SK-N-SH (cell line): ENCODE measurements around the gene AGAP2. TPM values are rescaled to one million over a fixed set of nuclear protein-coding genes. Genes with fewer than 3 reads are reported as not detected.

Experiments
- CTCF ChIA-PET: fragments of 300-600, 350-600 bp; formaldehyde crosslinking; extraction: SDS; loops from one replicate; lab custom pipeline; 2021; lab: Yijun Ruan, JAX
- POLR2A ChIA-PET: fragments of 350-600 bp; sonication (Branson Sonifier 250); formaldehyde crosslinking; extraction: SDS; loops from one replicate; lab custom pipeline; 2020; ENCODE audit warnings: antibody characterized with exemption, inconsistent platforms; lab: Yijun Ruan, JAX
- DNase-seq: peaks from one replicate; pipeline ENCODE4 v3.0.0; 2012
- H2AFZ ChIP-seq: fragments of 200-600 bp; sonication (generic); 2 replicates; pipeline ENCODE4 v1.8.1; 2016; ENCODE audit warnings: antibody characterized with exemption, mild to moderate bottlenecking, low read depth
- H3F3A ChIP-seq: fragments of 200-600 bp; sonication (generic); replicated peaks from 2 replicates; pipeline ENCODE3; 2016; ENCODE audit warnings: antibody characterized with exemption, mild to moderate bottlenecking; ENCODE audit not compliant: insufficient read depth
- H3K27ac ChIP-seq, 2 experiments: fragments of 200-500 bp in 1 of 2; fragments of 200-600 bp in 1 of 2; sonication (Bioruptor generic) in 1 of 2; sonication (generic), shearing (Covaris generic) in 1 of 2; 2 replicates each; pipeline versions ENCODE4 v1.5.1 to v1.6.1; 2014 to 2016; ENCODE audit warnings: low read depth in 2 of 2, inconsistent platforms in 1 of 2, low read length in 1 of 2, mild to moderate bottlenecking in 1 of 2, mixed read lengths in 1 of 2
- H3K27me3 ChIP-seq: fragments of 200-600 bp; sonication (generic), shearing (Covaris generic); 2 replicates; pipeline ENCODE4 v1.6.1; 2016; ENCODE audit warnings: mixed run types; ENCODE audit not compliant: insufficient read depth
- H3K36me3 ChIP-seq, 2 experiments: fragments of 200-500 bp in 1 of 2; fragments of 200-600 bp in 1 of 2; sonication (Bioruptor generic) in 1 of 2; sonication (generic) in 1 of 2; replicated peaks in 1 of 2; 2 replicates each; pipeline versions ENCODE3 to v1.5.1; 2014 to 2016; ENCODE audit warnings: low read length in 1 of 2, mild to moderate bottlenecking in 1 of 2; ENCODE audit not compliant: insufficient read depth in 2 of 2, control insufficient read depth in 1 of 2
- H3K4me1 ChIP-seq, 2 experiments: fragments of 200-500 bp in 1 of 2; fragments of 200-600 bp in 1 of 2; sonication (Bioruptor generic) in 1 of 2; sonication (generic), shearing (Covaris generic) in 1 of 2; 2 replicates each; pipeline versions ENCODE4 v1.5.1 to v1.6.1; 2014 to 2016; ENCODE audit warnings: low read depth in 1 of 2, low read length in 1 of 2, mixed run types in 1 of 2; ENCODE audit not compliant: insufficient read depth in 2 of 2, control insufficient read depth in 1 of 2
- H3K4me2 ChIP-seq: fragments of 200-600 bp; sonication (generic), shearing (Covaris generic); 2 replicates; pipeline ENCODE4 v1.6.1; 2017; ENCODE audit warnings: mixed run types
- H3K4me3 ChIP-seq, 2 experiments: fragments of 200-500 bp in 1 of 2; fragments of 200-600 bp in 1 of 2; sonication (Bioruptor generic) in 1 of 2; sonication (generic), shearing (Covaris generic) in 1 of 2; 2 replicates each; pipeline versions ENCODE4 v1.5.1 to v1.8.1; 2014 to 2016; ENCODE audit warnings: low read depth in 2 of 2, inconsistent platforms in 1 of 2, low read length in 1 of 2, mild to moderate bottlenecking in 1 of 2, mixed read lengths in 1 of 2, moderate library complexity in 1 of 2
- H3K79me2 ChIP-seq: fragments of 200-600 bp; sonication (generic); 2 replicates; pipeline ENCODE4 v1.8.1; 2017; ENCODE audit warnings: mild to moderate bottlenecking; ENCODE audit not compliant: insufficient read depth
- H3K9ac ChIP-seq: fragments of 200-600 bp; sonication (generic); 2 replicates; pipeline ENCODE4 v1.6.1; 2017; ENCODE audit warnings: mixed run types
- H3K9me2 ChIP-seq: fragments of 200-600 bp; sonication (generic); 2 replicates; pipeline ENCODE4 v1.6.1; 2017; ENCODE audit warnings: mixed run types
- H3K9me3 ChIP-seq: fragments of 200-600 bp; sonication (generic); 2 replicates; pipeline ENCODE4 v1.6.1; 2017; ENCODE audit warnings: mixed run types, mild to moderate bottlenecking, moderate library complexity
- H4K20me1 ChIP-seq: fragments of 200-600 bp; sonication (generic); 2 replicates; pipeline ENCODE4 v1.6.1; 2017; ENCODE audit warnings: mild to moderate bottlenecking, mixed run types; ENCODE audit not compliant: insufficient read depth
- CHD2 ChIP-seq: fragments of 150-350 bp; IDR thresholded peaks from 2 replicates; pipeline ENCODE4 v1.6.1; 2018; ENCODE audit warnings: low read length; ENCODE audit not compliant: partially characterized antibody
- ELF1 ChIP-seq: IDR thresholded peaks from 2 replicates; pipeline ENCODE4 v1.4.0; 2012
- EP300 ChIP-seq, 2 experiments: IDR thresholded peaks; 2 replicates each; pipeline versions ENCODE4 v1.4.0 to v1.6.1; 2012; ENCODE audit warnings: borderline replicate concordance in 1 of 2, low read depth in 1 of 2, low read length in 1 of 2
- IRF3 ChIP-seq: fragments of 150-350 bp; IDR thresholded peaks from 2 replicates; pipeline ENCODE4 v1.6.1; 2016; ENCODE audit warnings: mild to moderate bottlenecking, low read depth, low read length
- JUND ChIP-seq: IDR thresholded peaks from 2 replicates; pipeline ENCODE4 v1.4.0; 2012
- MEF2A ChIP-seq: IDR thresholded peaks from 2 replicates; pipeline ENCODE4 v1.4.0; 2012; ENCODE audit warnings: low read depth, borderline replicate concordance
- MXI1 ChIP-seq: IDR thresholded peaks from 2 replicates; pipeline ENCODE4 v1.6.1; 2012; ENCODE audit warnings: mild to moderate bottlenecking, low read depth, low read length, improper control_type of control experiment
- REST ChIP-seq: IDR thresholded peaks from 2 replicates; pipeline ENCODE4 v1.6.1; 2012; ENCODE audit warnings: mild to moderate bottlenecking, low read depth, low read length, moderate library complexity
- SMC3 ChIP-seq: IDR thresholded peaks from 2 replicates; pipeline ENCODE4 v1.6.1; 2012; ENCODE audit warnings: low read depth, low read length, improper control_type of control experiment
- TCF12 ChIP-seq: IDR thresholded peaks from 2 replicates; pipeline ENCODE4 v1.4.0; 2012
- USF1 ChIP-seq: IDR thresholded peaks from 2 replicates; pipeline ENCODE4 v1.4.0; 2012; ENCODE audit warnings: low read depth, borderline replicate concordance
- YY1 ChIP-seq: IDR thresholded peaks from 2 replicates; pipeline ENCODE4 v1.4.0; 2012; ENCODE audit warnings: low read depth, mild to moderate bottlenecking
- WGBS: methylation state at CpG from one replicate; pipeline ENCODE4 v1.1.6; 2017; ENCODE audit warnings: low lambda C conversion rate; 5-methylcytosine and 5-hydroxymethylcytosine counted together
- polyA plus RNA-seq, 3 experiments: library from polyadenylated mRNA; depleted of rRNA; stranded (reverse); fragments of >200 nt; gene quantifications; 2 replicates each; pipeline ENCODE4 v1.2.3, GENCODE V29; 2012
- TF ChIP-seq, protein P1 (sequence below): IDR thresholded peaks from 2 replicates; pipeline ENCODE4 v1.4.0; 2012; ENCODE audit warnings: low read depth
- TF ChIP-seq, protein P2 (sequence below): IDR thresholded peaks from 2 replicates; pipeline ENCODE4; 2012
- TF ChIP-seq, protein P3 (sequence below): fragments of 150-350 bp; IDR thresholded peaks from 2 replicates; pipeline ENCODE4 v1.6.1; 2017; ENCODE audit warnings: antibody characterized with exemption, low read length, low read depth, borderline replicate concordance

Gene AGAP2
- polyA plus RNA-seq, 1 of the 3 experiments (the other 2 are of a cell fraction) = 5.2 TPM

DNA sequence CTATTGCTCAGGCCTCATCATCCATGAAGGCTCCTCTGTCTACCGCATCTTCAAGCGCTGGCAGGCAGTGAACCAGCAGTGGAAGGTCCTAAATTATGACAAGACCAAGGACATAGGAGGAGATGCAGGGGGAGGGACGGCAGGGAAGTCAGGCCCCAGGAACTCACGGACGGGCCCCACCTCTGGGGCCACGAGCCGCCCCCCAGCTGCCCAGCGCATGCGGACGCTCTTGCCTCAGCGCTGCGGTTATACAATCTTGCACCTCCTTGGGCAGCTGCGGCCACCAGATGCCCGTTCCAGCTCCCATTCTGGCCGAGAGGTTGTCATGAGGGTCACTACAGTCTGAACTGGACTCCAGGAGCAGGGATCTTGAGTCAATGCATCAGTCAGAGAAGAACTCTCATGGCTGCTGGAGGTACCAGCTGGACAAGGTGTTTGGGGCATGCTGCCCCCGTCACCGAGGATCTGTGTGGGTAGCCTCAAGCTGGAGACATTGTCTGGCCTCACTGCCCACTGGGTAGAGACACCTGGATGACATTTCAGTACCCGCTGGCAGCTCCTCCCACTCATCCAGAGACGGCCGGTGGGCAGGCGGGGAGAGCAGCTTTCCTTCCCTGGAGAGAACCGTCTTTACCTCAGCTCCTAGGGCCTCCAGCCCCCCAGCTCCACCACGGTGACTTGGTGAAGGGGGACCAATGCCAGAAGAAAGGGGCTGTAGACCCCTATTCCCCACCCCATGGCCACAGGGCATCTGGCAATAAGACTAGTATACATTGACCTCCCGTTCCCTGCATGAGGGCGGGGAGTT is 20.2 kb upstream of the AGAP2 start:
- ChIA-PET POLR2A (interaction anchor here (0.9 to 1.4 kb wide), 2 partner anchors 10 to 13 kb away, joined by 3 to 5 read pairs; partner anchors contain the start of genes EEF1AKMT3 and METTL1), CTCF (interaction anchor here (0.8 to 2.0 kb wide), 10 partner anchors 9 to 175 kb away, joined by 3 to 11 read pairs (median 4); partner anchors contain the start of genes TSFM and TSPAN31)

More for the DNA sequence above, 20.2 kb upstream of the AGAP2 start:
- DNase-seq = no peak
- Histone ChIP-seq H3K4me1 (peaks cover 0 to 19% of the 10 kb centered on the region in 2 experiments; a peak in 3 of 4 replicates), H3K36me3 (peaks cover 3 to 20% of the 10 kb centered on the region in 2 experiments), H4K20me1 (peaks cover 7% of the 10 kb centered on the region), H3K9me2 (no peaks in the 10 kb centered on the region), H3K79me2 (no peaks in the 10 kb centered on the region; the same call in 1 of the 2 replicates), H3K4me3 (no peak overlapping the region), H3K9ac (no peak overlapping the region), H2AFZ (no peak overlapping the region), H3K4me2 (no peak overlapping the region), H3F3A (peaks cover 15% of the 10 kb centered on the region), H3K27me3 (no peaks in the 10 kb centered on the region), H3K27ac (no peak overlapping the region), H3K9me3 (no peaks in the 10 kb centered on the region)
- 93% methylated on average over 22 of the region's 25 CpGs for WGBS
- no peak for TF ChIP-seq REST
- no peak for TF ChIP-seq IRF3
- TF ChIP-seq EP300 (IDR thresholded peaks at IDR 0.05; ENCODE audit: borderline replicate concordance in 1 of 2, low read depth in 1 of 2, low read length in 1 of 2) = no peak
- TF ChIP-seq TCF12 = no peak
- TF ChIP-seq, protein P1, sequence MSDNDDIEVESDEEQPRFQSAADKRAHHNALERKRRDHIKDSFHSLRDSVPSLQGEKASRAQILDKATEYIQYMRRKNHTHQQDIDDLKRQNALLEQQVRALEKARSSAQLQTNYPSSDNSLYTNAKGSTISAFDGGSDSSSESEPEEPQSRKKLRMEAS = no peak
- TF ChIP-seq, protein P2, sequence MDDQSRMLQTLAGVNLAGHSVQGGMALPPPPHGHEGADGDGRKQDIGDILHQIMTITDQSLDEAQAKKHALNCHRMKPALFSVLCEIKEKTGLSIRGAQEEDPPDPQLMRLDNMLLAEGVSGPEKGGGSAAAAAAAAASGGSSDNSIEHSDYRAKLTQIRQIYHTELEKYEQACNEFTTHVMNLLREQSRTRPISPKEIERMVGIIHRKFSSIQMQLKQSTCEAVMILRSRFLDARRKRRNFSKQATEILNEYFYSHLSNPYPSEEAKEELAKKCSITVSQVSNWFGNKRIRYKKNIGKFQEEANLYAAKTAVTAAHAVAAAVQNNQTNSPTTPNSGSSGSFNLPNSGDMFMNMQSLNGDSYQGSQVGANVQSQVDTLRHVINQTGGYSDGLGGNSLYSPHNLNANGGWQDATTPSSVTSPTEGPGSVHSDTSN = no peak
- no peak for TF ChIP-seq YY1
- TF ChIP-seq, protein P3, sequence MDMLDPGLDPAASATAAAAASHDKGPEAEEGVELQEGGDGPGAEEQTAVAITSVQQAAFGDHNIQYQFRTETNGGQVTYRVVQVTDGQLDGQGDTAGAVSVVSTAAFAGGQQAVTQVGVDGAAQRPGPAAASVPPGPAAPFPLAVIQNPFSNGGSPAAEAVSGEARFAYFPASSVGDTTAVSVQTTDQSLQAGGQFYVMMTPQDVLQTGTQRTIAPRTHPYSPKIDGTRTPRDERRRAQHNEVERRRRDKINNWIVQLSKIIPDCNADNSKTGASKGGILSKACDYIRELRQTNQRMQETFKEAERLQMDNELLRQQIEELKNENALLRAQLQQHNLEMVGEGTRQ = no peak
- no peak for TF ChIP-seq ELF1
- no peak for TF ChIP-seq SMC3
- TF ChIP-seq MEF2A = no peak
- no peak for TF ChIP-seq USF1
- no peak for TF ChIP-seq MXI1
- TF ChIP-seq JUND = no peak
- TF ChIP-seq CHD2 = no peak
